HEK293 (cell line): ENCODE measurements around the gene PTPRG.

Experiments
- CTCF ChIA-PET: fragments of 350-600 bp; formaldehyde crosslinking; extraction: SDS; loops from one replicate; lab custom pipeline; 2021; ENCODE audit warnings: antibody characterized with exemption; lab: Yijun Ruan, JAX
- POLR2A ChIA-PET: fragments of 300-600 bp; formaldehyde crosslinking; extraction: SDS; loops from one replicate; lab custom pipeline; 2020; ENCODE audit warnings: antibody characterized with exemption, inconsistent platforms; lab: Yijun Ruan, JAX
- H3K27ac ChIP-seq: fragments of 200-500 bp; sonication (Bioruptor generic); 2 replicates; pipeline ENCODE4 v1.5.1; 2014; ENCODE audit warnings: low read depth, low read length, control low read depth, inconsistent platforms; ENCODE audit errors: extremely low read depth
- H3K36me3 ChIP-seq, 2 experiments: fragments of 200-500 bp in 1 of 2; sonication (Bioruptor generic) in 1 of 2; 1 replicate in 1 of 2; 2 replicates in 1 of 2; pipeline ENCODE4 v1.5.1; 2014 to 2017; ENCODE audit warnings: inconsistent platforms in 2 of 2, low read length in 2 of 2; ENCODE audit not compliant: control insufficient read depth in 2 of 2, insufficient read depth in 1 of 2
- H3K4me1 ChIP-seq: fragments of 200-500 bp; sonication (Bioruptor generic); 2 replicates; pipeline ENCODE4 v1.5.1; 2014; ENCODE audit warnings: mild to moderate bottlenecking, low read length, inconsistent platforms; ENCODE audit not compliant: control insufficient read depth, insufficient read depth
- H3K4me3 ChIP-seq: 2 replicates; pipeline ENCODE4 v1.5.1; 2011; ENCODE audit warnings: low read depth, mild to moderate bottlenecking, control low read depth, low read length, moderate library complexity
- H3K9me3 ChIP-seq: fragments of 200-500 bp; sonication (Bioruptor generic); 2 replicates; pipeline ENCODE4 v1.5.1; 2014; ENCODE audit warnings: low read depth, low read length, inconsistent platforms; ENCODE audit not compliant: control insufficient read depth, insufficient read depth
- BCL11B ChIP-seq: fragments of 450-650 bp; formaldehyde crosslinking; IDR thresholded peaks from 2 replicates; pipeline ENCODE4 v1.5.1; 2016; ENCODE audit warnings: low read depth, missing biosample characterization, missing genetic modification characterization
- HOXA7 ChIP-seq: sonication (generic); formaldehyde crosslinking; IDR thresholded peaks from 2 replicates; pipeline ENCODE4 v1.8.1; 2022; ENCODE audit warnings: missing genetic modification reagents, borderline replicate concordance
- IKZF3 ChIP-seq: fragments of 450-650 bp; IDR thresholded peaks from 2 replicates; pipeline ENCODE4 v1.5.0; 2018; ENCODE audit warnings: missing biosample characterization, mild to moderate bottlenecking, missing genetic modification characterization, moderate library complexity
- KLF1 ChIP-seq: fragments of 450-650 bp; formaldehyde crosslinking; IDR thresholded peaks from 2 replicates; pipeline ENCODE4 v1.5.1; 2016; ENCODE audit warnings: missing biosample characterization, missing genetic modification characterization
- KLF16 ChIP-seq: fragments of 450-650 bp; formaldehyde crosslinking; IDR thresholded peaks from 2 replicates; pipeline ENCODE4 v1.5.1; 2017; ENCODE audit warnings: missing biosample characterization, missing genetic modification characterization
- MEIS1 ChIP-seq: sonication (generic); formaldehyde crosslinking; IDR thresholded peaks from 2 replicates; pipeline ENCODE4 v1.8.1; 2022; ENCODE audit warnings: missing genetic modification reagents, mild to moderate bottlenecking, borderline replicate concordance
- REST ChIP-seq: fragments of 450-650 bp; formaldehyde crosslinking; IDR thresholded peaks from 2 replicates; pipeline ENCODE4 v1.5.1; 2016; ENCODE audit warnings: missing biosample characterization, missing genetic modification characterization
- TRIM28 ChIP-seq: IDR thresholded peaks from 2 replicates; pipeline ENCODE4 v1.6.1; 2011; ENCODE audit warnings: low read length, control low read depth, borderline replicate concordance
- TSHZ1 ChIP-seq: fragments of 450-650 bp; formaldehyde crosslinking; IDR thresholded peaks from 2 replicates; pipeline ENCODE4 v1.5.1; 2016; ENCODE audit warnings: missing biosample characterization, missing genetic modification characterization, borderline replicate concordance
- ZBTB17 ChIP-seq: fragments of 450-650 bp; formaldehyde crosslinking; IDR thresholded peaks from 2 replicates; pipeline ENCODE4 v1.5.1; 2016; ENCODE audit warnings: missing biosample characterization, missing genetic modification characterization
- ZBTB48 ChIP-seq: fragments of 450-650 bp; formaldehyde crosslinking; IDR thresholded peaks from 2 replicates; pipeline ENCODE4 v1.5.1; 2016; ENCODE audit warnings: missing biosample characterization, missing genetic modification characterization
- ZFP3 ChIP-seq: fragments of 450-650 bp; formaldehyde crosslinking; IDR thresholded peaks from 2 replicates; pipeline ENCODE4 v1.5.1; 2016; ENCODE audit warnings: low read depth, missing biosample characterization, missing genetic modification characterization
- ZNF214 ChIP-seq: fragments of 450-650 bp; formaldehyde crosslinking; IDR thresholded peaks from 2 replicates; pipeline ENCODE4 v1.5.1; 2017; ENCODE audit warnings: missing biosample characterization, mild to moderate bottlenecking, missing genetic modification characterization, borderline replicate concordance
- ZNF362 ChIP-seq: fragments of 450-650 bp; formaldehyde crosslinking; IDR thresholded peaks from 2 replicates; pipeline ENCODE4 v1.5.1; 2016; ENCODE audit warnings: missing biosample characterization, missing genetic modification characterization
- ZNF549 ChIP-seq: fragments of 450-650 bp; IDR thresholded peaks from 2 replicates; pipeline ENCODE4 v1.5.1; 2018; ENCODE audit warnings: missing biosample characterization, missing genetic modification characterization, mild to moderate bottlenecking, inconsistent platforms, moderate library complexity
- ZNF571 ChIP-seq: fragments of 450-650 bp; formaldehyde crosslinking; IDR thresholded peaks from 2 replicates; pipeline ENCODE4 v1.5.0; 2017; ENCODE audit warnings: missing biosample characterization, missing genetic modification characterization
- ZNF768 ChIP-seq: fragments of 450-650 bp; formaldehyde crosslinking; IDR thresholded peaks from 2 replicates; pipeline ENCODE4 v1.5.1; 2018; ENCODE audit warnings: missing biosample characterization, mild to moderate bottlenecking, missing genetic modification characterization
- ZNF776 ChIP-seq: fragments of 450-650 bp; formaldehyde crosslinking; IDR thresholded peaks from 2 replicates; pipeline ENCODE4 v1.5.0; 2017; ENCODE audit warnings: missing biosample characterization, missing genetic modification characterization, borderline replicate concordance
- ZNF843 ChIP-seq: fragments of 450-650 bp; formaldehyde crosslinking; IDR thresholded peaks from 2 replicates; pipeline ENCODE4 v1.5.1; 2016; ENCODE audit warnings: missing biosample characterization, missing genetic modification characterization
- ZSCAN30 ChIP-seq: fragments of 450-650 bp; IDR thresholded peaks from 2 replicates; pipeline ENCODE4 v1.5.1; 2018; ENCODE audit warnings: missing biosample characterization, mild to moderate bottlenecking, missing genetic modification characterization, moderate library complexity
- ZSCAN4 ChIP-seq: fragments of 450-650 bp; formaldehyde crosslinking; IDR thresholded peaks from 2 replicates; pipeline ENCODE4 v1.5.1; 2017; ENCODE audit warnings: missing biosample characterization, missing genetic modification characterization

The PTPRG gene

DNA sequence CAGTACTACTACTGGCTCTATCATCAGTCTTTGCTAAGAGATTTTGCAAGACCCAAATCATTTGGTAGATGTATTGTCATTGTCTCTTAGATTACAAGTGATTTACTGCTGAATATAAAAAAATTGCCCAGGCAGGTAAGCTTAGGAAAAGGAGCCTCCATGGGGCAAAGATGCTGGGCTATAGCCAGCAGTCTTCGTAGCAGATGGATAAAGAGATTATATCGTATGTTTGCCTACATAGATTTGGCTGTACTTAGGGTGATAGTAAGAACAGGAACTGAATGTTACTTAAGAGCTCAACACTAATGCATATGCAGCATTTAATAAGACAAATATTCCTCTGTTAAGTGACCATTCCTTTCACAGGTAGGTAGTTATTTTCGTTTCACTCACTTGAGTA lies 48.9 kb downstream of the PTPRG start:
- CTCF ChIA-PET, result no interaction called here
- no peak overlapping the region for H3K27ac ChIP-seq

DNA sequence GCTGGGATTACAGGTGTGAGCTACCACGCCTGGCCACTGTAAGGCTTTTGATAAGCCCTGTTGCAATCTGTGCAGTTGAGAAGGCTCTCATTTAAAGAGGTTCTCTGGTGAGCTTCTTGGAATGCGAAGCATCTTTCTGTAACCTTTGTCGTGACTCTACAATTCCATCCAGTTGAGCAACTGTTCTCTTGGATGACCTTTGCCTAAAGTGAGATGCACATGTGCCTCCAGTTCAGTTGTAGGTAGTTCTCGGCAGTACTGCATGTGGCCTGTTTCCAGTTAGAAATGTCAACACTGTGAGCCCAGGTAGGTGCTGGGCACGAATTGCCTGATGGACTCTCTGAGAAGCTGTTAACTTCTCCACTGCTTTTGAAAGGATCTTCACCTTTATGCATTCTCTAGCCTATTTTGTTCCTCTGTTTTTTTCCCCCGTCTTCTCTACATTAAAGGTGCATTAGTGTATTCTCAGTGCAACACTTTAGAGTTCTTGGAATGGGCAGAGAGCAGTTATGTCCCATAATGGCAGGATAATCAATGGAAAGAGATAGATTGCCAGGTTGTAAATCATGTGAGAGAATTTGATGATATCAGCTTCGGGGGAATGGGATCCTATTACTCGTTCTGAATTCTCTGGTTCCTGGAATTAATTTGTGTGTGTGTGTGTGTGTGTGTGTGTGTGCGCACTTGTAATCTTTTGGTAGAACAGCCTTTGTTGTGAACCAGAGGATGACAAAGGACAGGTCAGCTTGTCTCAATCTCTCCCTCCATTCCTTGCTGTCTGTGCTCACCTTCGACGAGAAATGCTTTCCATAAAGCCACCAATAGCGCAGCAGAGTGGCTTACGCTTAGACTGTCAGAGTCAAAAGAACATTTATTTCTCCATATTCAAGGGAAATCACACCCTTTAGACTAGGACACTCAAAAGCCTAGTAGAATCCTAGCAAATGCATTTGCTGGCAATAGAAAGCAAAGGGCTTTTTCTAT lies 51.1 kb downstream of the PTPRG start:
- CTCF ChIA-PET, result interaction anchor here (0.7 kb wide), 1 partner anchor 292 kb away, joined by 6 read pairs; no protein-coding TSS in a partner anchor
- no peak overlapping the region for H3K27ac ChIP-seq
- no peaks in the 10 kb centered on the region for H3K36me3 ChIP-seq
- no peak for TF ChIP-seq ZNF549 (tag by site-specific recombination)
- peak; percentile 55; the same call in 1 of the 2 replicates for TF ChIP-seq ZSCAN4 (tag by site-specific recombination)
- TF ChIP-seq BCL11B (tag by site-specific recombination), result no peak
- TF ChIP-seq IKZF3 (tag by site-specific recombination), result no peak
- no peak for TF ChIP-seq ZNF214 (tag by site-specific recombination)
- no peak for TF ChIP-seq ZNF776 (tag by site-specific recombination)
- TF ChIP-seq KLF1 (tag by site-specific recombination), result no peak
- TF ChIP-seq ZBTB17 (tag by site-specific recombination), result peak; percentile 26; the same call in 1 of the 2 replicates
- TF ChIP-seq, all 188 proteins: peak for 2
- Histone ChIP-seq H3K4me1 (no peaks in the 10 kb centered on the region), H3K4me3 (no peak overlapping the region), H3K9me3 (no peaks in the 10 kb centered on the region)
- POLR2A ChIA-PET, result no interaction called here

More for the DNA sequence above, 48.9 kb downstream of the PTPRG start:
- Histone ChIP-seq H3K9me3 (no peaks in the 10 kb centered on the region), H3K4me1 (no peaks in the 10 kb centered on the region), H3K36me3 (peaks cover 0 to 3% of the 10 kb centered on the region in 2 experiments; a peak in 1 of 3 replicates), H3K4me3 (no peak overlapping the region)
- TF ChIP-seq ZSCAN30 (tag by site-specific recombination) (no peak), ZFP3 (tag by site-specific recombination) (no peak)
- POLR2A ChIA-PET, result no interaction called here

DNA sequence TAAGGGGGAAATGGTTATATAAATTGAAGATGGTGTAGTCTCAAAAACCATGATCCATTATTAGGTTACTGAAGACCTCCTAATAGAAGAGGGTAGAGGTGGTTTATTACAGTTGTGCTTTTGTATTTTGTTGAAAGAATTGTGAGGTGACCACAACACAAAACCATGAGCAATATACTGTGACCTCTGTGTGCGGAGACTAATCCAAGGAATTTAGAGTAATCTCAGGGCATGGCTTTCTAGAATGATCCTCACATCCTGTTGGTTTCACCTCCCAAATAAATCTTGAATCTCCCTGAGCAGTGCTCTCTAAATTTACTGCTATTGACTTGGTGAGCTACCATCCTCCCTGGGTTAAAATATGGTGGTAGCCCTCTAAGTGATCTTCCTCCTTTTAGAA lies 52.3 kb downstream of the PTPRG start:
- Histone ChIP-seq H3K4me1 (no peaks in the 10 kb centered on the region), H3K36me3 (no peaks in the 10 kb centered on the region), H3K9me3 (no peaks in the 10 kb centered on the region), H3K27ac (no peak overlapping the region), H3K4me3 (no peak overlapping the region)
- POLR2A ChIA-PET, result no interaction called here
- CTCF ChIA-PET, result interaction anchor here (0.7 kb wide), 1 partner anchor 293 kb away, joined by 6 read pairs; no protein-coding TSS in a partner anchor
- TF ChIP-seq ZNF843, result no peak
- no peak for TF ChIP-seq MEIS1 (CRISPR knock-in tag)
- no peak for TF ChIP-seq ZNF571
- no peak for TF ChIP-seq ZNF362 (tag by site-specific recombination)
- TF ChIP-seq TRIM28, result no peak
- no peak for TF ChIP-seq ZBTB48 (tag by site-specific recombination)
- no peak for TF ChIP-seq TSHZ1 (tag by site-specific recombination)
- TF ChIP-seq HOXA7, result no peak
- TF ChIP-seq KLF16 (tag by site-specific recombination), result no peak
- no peak for TF ChIP-seq ZNF768 (tag by site-specific recombination)
- TF ChIP-seq REST (tag by site-specific recombination), result no peak
